Spleen (tissue), 13 donors: ENCODE measurements around the gene BEND7. TPM values are rescaled to one million over a fixed set of nuclear protein-coding genes. Genes with fewer than 3 reads are reported as not detected.

Experiments
- DNase-seq: peaks from one replicate; pipeline ENCODE4 v3.0.0-alpha.2; 2020
- H3K27ac ChIP-seq, 8 donors: fragments of 200-600 bp; sonication (generic) in 7 of 8; 1 replicate in 4 of 8; 2 replicates in 4 of 8; pipeline versions ENCODE4 v1.5.0 to v1.8.0; 2016 to 2021; ENCODE audit warnings: inconsistent platforms in 4 of 8, mild to moderate bottlenecking in 4 of 8, moderate library complexity in 1 of 8
- H3K27me3 ChIP-seq, 7 donors: fragments of 200-600 bp; sonication (generic) in 6 of 7; replicated peaks in 1 of 7; 1 replicate in 4 of 7; 2 replicates in 3 of 7; pipeline versions ENCODE4 v1.5.0 to v1.8.0; 2016 to 2021; ENCODE audit warnings: inconsistent platforms in 3 of 7, mild to moderate bottlenecking in 1 of 7
- H3K36me3 ChIP-seq, 6 donors: fragments of 200-600 bp; sonication (generic) in 5 of 6; 1 replicate in 4 of 6; 2 replicates in 2 of 6; pipeline versions ENCODE4 v1.5.0 to v1.8.0; 2016 to 2021; ENCODE audit warnings: inconsistent platforms in 2 of 6
- H3K4me1 ChIP-seq, 6 donors: fragments of 200-600 bp; sonication (generic) in 5 of 6; 1 replicate in 3 of 6; 2 replicates in 3 of 6; pipeline versions ENCODE4 v1.5.0 to v1.8.0; 2016 to 2021; ENCODE audit warnings: inconsistent platforms in 3 of 6
- H3K4me3 ChIP-seq, 8 donors: fragments of 200-600 bp; sonication (generic) in 7 of 8; 1 replicate in 4 of 8; 2 replicates in 4 of 8; pipeline versions ENCODE4 v1.5.0 to v1.8.0; 2016 to 2021; ENCODE audit warnings: inconsistent platforms in 4 of 8, mild to moderate bottlenecking in 4 of 8, moderate library complexity in 2 of 8
- H3K9me3 ChIP-seq, 8 donors: fragments of 200-600 bp; sonication (generic) in 7 of 8; 1 replicate in 4 of 8; 2 replicates in 4 of 8; pipeline versions ENCODE4 v1.5.0 to v1.8.0; 2016 to 2021; ENCODE audit warnings: inconsistent platforms in 4 of 8
- CTCF ChIP-seq, 11 experiments: fragments of 200-600 bp in 7 of 11; fragments of 450-650 bp in 4 of 11; sonication (generic) in 4 of 11; IDR thresholded peaks in 8 of 11; conservative IDR thresholded peaks in 3 of 11; 1 replicate in 7 of 11; 2 replicates in 4 of 11; pipeline versions ENCODE4 v1.4.0 to v1.8.0; 2016 to 2021; ENCODE audit warnings: antibody characterized with exemption in 11 of 11, inconsistent platforms in 4 of 11, mild to moderate bottlenecking in 1 of 11
- POLR2A ChIP-seq, 3 donors: fragments of 450-650 bp; IDR thresholded peaks; one replicate each; pipeline ENCODE4 v1.5.1; 2017; ENCODE audit warnings: antibody characterized with exemption in 3 of 3, mild to moderate bottlenecking in 1 of 3
- POLR2AphosphoS5 ChIP-seq, 3 donors: sonication (generic); formaldehyde crosslinking; IDR thresholded peaks; one replicate each; pipeline ENCODE4 v1.5.1; 2017; ENCODE audit warnings: antibody characterized with exemption in 3 of 3
- WGBS, 5 donors: extraction: QIAGEN DNeasy Blood & Tissue Kit in 3 of 5; methylation state at CpG; one replicate each; pipeline versions ENCODE4 v1.1.5 to v1.1.7; 2013 to 2018; 5-methylcytosine and 5-hydroxymethylcytosine counted together
- intact Hi-C: fragments of 100-400 bp; cut with DNase I; formaldehyde crosslinking; loops from one replicate; pipeline ENCODE4 v1.15.0; 2023; ENCODE audit warnings: low total_unique reads
- long read RNA-seq, 2 donors: transcript quantifications; one replicate each; lab custom pipeline, GENCODE V29; 2026
- polyA plus RNA-seq, 3 donors: library from polyadenylated mRNA; stranded (reverse); fragments of 200-250 nt; gene quantifications; one replicate each; pipeline ENCODE4 v1.2.1, GENCODE V29; 2013
- total RNA-seq, 7 donors: library from RNA; depleted of rRNA in 3 of 7; stranded (reverse); fragments of >200 nt in 3 of 7; fragmentation: NEBNext Ultra II Directional in 4 of 7; extraction: Animal tissue kit (Norgen Biotek cat#: 25700) in 4 of 7; gene quantifications; one replicate each; pipeline versions ENCODE4 v1.1.0 to v1.2.1, GENCODE V29; 2016 to 2021
- donor health status: healthy with polysubstance abuse.
- donor health status: DM: no; HTN: no; CAD: no; lungs with moderate emphysema.
- donor health status: DM: no; HTN: no; CAD: no.
- donor health status: Bipolar disorder and iron deficiency.
- donor health status: healthy.
- donor health status: DM: no; HTN: no; CAD: no.
- donor health status: DM: yes; HTN: yes; CAD: no.

Gene BEND7
- total RNA-seq = 10 to 100 TPM in 6 of 7 donors, 1 to 10 TPM in 1; 8.7 to 20.2 (median 12.1) TPM
- polyA plus RNA-seq = 1 to 10 TPM in 2 of 3 donors, under 1 TPM in 1; 0.93 to 1.9 (median 1.3) TPM
- long read RNA-seq, donor 1 = 0 reads
- long read RNA-seq, donor 2 = 0 reads

GRCh38 chr10:13528875-13529713 lies at the start of gene BEND7:
BEND7 (minus strand) TSS chr10:13529014; CDS start chr10:13528533, 481 bp downstream.
- H3K4me3 ChIP-seq = peak within 1 kb of the TSS; percentile 33 to 73 (median 40)
- H3K27ac ChIP-seq = peak within 1 kb of the TSS in 7 of 8 donors; percentile 19 to 69 (median 38)
- WGBS, 5 donors = 3 to 8% (median 5%) methylated on average over 40 to 98 of the region's 98 CpGs
- TF ChIP-seq CTCF (IDR thresholded peaks at IDR 0.05 in 8 of 11, conservative IDR thresholded peaks at IDR 0.05 in 3 of 11) (no peak), POLR2AphosphoS5 (IDR thresholded peaks at IDR 0.05) (no peak), POLR2A (IDR thresholded peaks at IDR 0.05) (no peak)
- H3K4me1 ChIP-seq = peaks cover 0 to 28% (median 14%) of the 10 kb centered on the region in 6 donors
- intact Hi-C loops = no loop called here
- no peak for DNase-seq
- H3K36me3 ChIP-seq = no peaks in the 10 kb centered on the region
- peaks cover 0 to 72% (median 26%) of the 10 kb centered on the region in 7 donors for H3K27me3 ChIP-seq
- H3K9me3 ChIP-seq = no peaks in the 10 kb centered on the region

- 68 to 77% (median 76%) methylated on average over 4 of the region's 4 CpGs for WGBS, 5 donors
These were observed 45.1 kb upstream of the BEND7 start for GRCh38 chr10:13573960-13574359.

GRCh38 chr10:13571541-13571940 lies 42.7 kb upstream of the BEND7 start:
- no peak for DNase-seq
- TF ChIP-seq POLR2AphosphoS5 (IDR thresholded peaks at IDR 0.05) (no peak), POLR2A (IDR thresholded peaks at IDR 0.05) (no peak), CTCF (IDR thresholded peaks at IDR 0.05 in 8 of 11, conservative IDR thresholded peaks at IDR 0.05 in 3 of 11) (no peak)
- peaks cover 0 to 8% (median 0%) of the 10 kb centered on the region in 7 donors for H3K27me3 ChIP-seq
- H3K4me1 ChIP-seq = no peaks in the 10 kb centered on the region
- no peak overlapping the region for H3K27ac ChIP-seq
- no peaks in the 10 kb centered on the region for H3K36me3 ChIP-seq
- no peak overlapping the region for H3K4me3 ChIP-seq
- H3K9me3 ChIP-seq = peaks cover 0 to 23% (median 16%) of the 10 kb centered on the region in 8 donors
- intact Hi-C loops = no loop called here
- WGBS, 5 donors = 49 to 74% (median 62%) methylated on average over 5 of the region's 5 CpGs

More at GRCh38 chr10:13573960-13574359, 45.1 kb upstream of the BEND7 start:
- no peak for DNase-seq
- TF ChIP-seq CTCF (IDR thresholded peaks at IDR 0.05 in 8 of 11, conservative IDR thresholded peaks at IDR 0.05 in 3 of 11) = no peak
- no peak for TF ChIP-seq POLR2AphosphoS5 (IDR thresholded peaks at IDR 0.05)
- TF ChIP-seq POLR2A (IDR thresholded peaks at IDR 0.05) = no peak
- H3K4me3 ChIP-seq = no peak overlapping the region
- H3K27me3 ChIP-seq = peaks cover 0 to 8% (median 0%) of the 10 kb centered on the region in 7 donors
- H3K9me3 ChIP-seq = peaks cover 0 to 23% (median 16%) of the 10 kb centered on the region in 8 donors
- intact Hi-C loops = no loop called here
- H3K27ac ChIP-seq = no peak overlapping the region
- no peaks in the 10 kb centered on the region for H3K36me3 ChIP-seq
- no peaks in the 10 kb centered on the region for H3K4me1 ChIP-seq

- intact Hi-C loops = no loop called here
- Histone ChIP-seq H3K36me3 (no peaks in the 10 kb centered on the region), H3K4me1 (no peaks in the 10 kb centered on the region), H3K27ac (peak overlapping the region in 5 of 8 donors; percentile 32 to 80 (median 66)), H3K4me3 (no peak overlapping the region), H3K9me3 (no peaks in the 10 kb centered on the region), H3K27me3 (no peaks in the 10 kb centered on the region)
- TF ChIP-seq POLR2A (IDR thresholded peaks at IDR 0.05) (no peak), CTCF (IDR thresholded peaks at IDR 0.05 in 8 of 11, conservative IDR thresholded peaks at IDR 0.05 in 3 of 11) (no peak), POLR2AphosphoS5 (IDR thresholded peaks at IDR 0.05) (no peak)
- WGBS, 5 donors = 44 to 91% (median 70%) methylated on average over 1 of the region's 1 CpG
- no peak for DNase-seq
These were observed 38.2 kb upstream of the BEND7 start for GRCh38 chr10:13567030-13567429.
